Esophagus muscularis mucosa (tissue), 4 donors: ENCODE measurements around the gene TANGO2. TPM values are rescaled to one million over a fixed set of nuclear protein-coding genes. Genes with fewer than 3 reads are reported as not detected.

Source experiments
- DNase-seq: peaks from one replicate; pipeline ENCODE4 v3.0.0-alpha.2; 2017; ENCODE audit errors: extremely low spot score
- H3K27ac ChIP-seq, 4 donors: fragments of 200-600 bp; sonication (generic); replicated peaks in 1 of 4; 1 replicate in 3 of 4; 2 replicates in 1 of 4; pipeline ENCODE4 v1.5.1; 2016 to 2019; ENCODE audit warnings: mild to moderate bottlenecking in 1 of 4
- H3K27me3 ChIP-seq, 4 donors: fragments of 200-600 bp; sonication (generic); one replicate each; pipeline versions ENCODE4 v1.5.1 to v1.6.0; 2016 to 2019
- H3K36me3 ChIP-seq, 4 donors: fragments of 200-600 bp; sonication (generic); one replicate each; pipeline ENCODE4 v1.5.1; 2016 to 2019
- H3K4me1 ChIP-seq, 4 donors: fragments of 200-600 bp; sonication (generic); one replicate each; pipeline ENCODE4 v1.5.1; 2016 to 2019
- H3K4me3 ChIP-seq, 4 donors: fragments of 200-600 bp; sonication (generic); 1 replicate in 2 of 4; 2 replicates in 2 of 4; pipeline ENCODE4 v1.5.1; 2016 to 2019; ENCODE audit warnings: mild to moderate bottlenecking in 4 of 4, moderate library complexity in 1 of 4
- H3K9me3 ChIP-seq, 4 donors: fragments of 200-600 bp; sonication (generic); 1 replicate in 3 of 4; 2 replicates in 1 of 4; pipeline ENCODE4 v1.5.1; 2016 to 2019
- EP300 ChIP-seq: sonication (generic); formaldehyde crosslinking; IDR thresholded peaks from one replicate; pipeline ENCODE4 v1.6.1; 2017; ENCODE audit warnings: antibody characterized with exemption
- POLR2A ChIP-seq: fragments of 450-650 bp; IDR thresholded peaks from one replicate; pipeline ENCODE4 v1.6.1; 2017; ENCODE audit warnings: antibody characterized with exemption, moderate library complexity, mild to moderate bottlenecking, low read depth
- POLR2AphosphoS5 ChIP-seq, 2 donors: sonication (generic); formaldehyde crosslinking; IDR thresholded peaks; one replicate each; pipeline ENCODE4 v1.6.1; 2017; ENCODE audit warnings: antibody characterized with exemption in 2 of 2
- WGBS: methylation state at CpG from one replicate; pipeline ENCODE4 v1.1.5; 2018; 5-methylcytosine and 5-hydroxymethylcytosine counted together
- intact Hi-C: fragments of 100-400 bp; cut with DNase I; formaldehyde crosslinking; loops from one replicate; pipeline ENCODE4 v1.15.1; 2023
- total RNA-seq, 4 donors: library from RNA; depleted of rRNA; stranded (reverse); fragments of >200 nt; gene quantifications; one replicate each; pipeline versions ENCODE4 v1.1.0 to v1.2.1, GENCODE V29; 2016
- TF ChIP-seq, protein P1 (sequence below), 3 experiments: fragments of 200-600 bp in 2 of 3; fragments of 450-650 bp in 1 of 3; sonication (generic) in 2 of 3; IDR thresholded peaks; one replicate each; pipeline ENCODE4 v1.5.1; 2017 to 2019; ENCODE audit warnings: antibody characterized with exemption in 3 of 3, mild to moderate bottlenecking in 2 of 3, moderate library complexity in 1 of 3

TANGO2 gene
- total RNA-seq, 4 donors from 2014 or later = 37.1 to 44.4 (median 42.3) TPM

DNA sequence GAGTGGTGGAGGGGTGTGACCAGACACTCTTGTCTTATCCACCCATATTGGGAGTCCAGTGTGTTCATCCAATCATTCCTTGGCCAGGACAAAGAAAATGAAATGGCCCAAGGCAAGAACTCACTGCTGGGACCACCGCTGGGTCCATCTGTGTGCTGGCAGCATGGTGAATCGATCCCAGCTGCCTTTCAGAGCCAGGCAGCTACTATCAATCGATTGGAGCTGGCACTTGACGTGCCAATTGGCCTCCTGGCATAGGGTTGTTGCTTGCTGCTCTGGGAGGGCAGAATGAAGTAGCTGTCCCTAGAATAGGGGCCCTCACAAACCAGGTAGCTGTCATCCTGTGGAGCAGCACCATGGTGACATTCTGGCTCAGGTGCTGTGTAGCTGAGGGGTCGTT, 2.9 kb upstream of the TANGO2 start:
- no peak for DNase-seq
- Histone ChIP-seq H3K4me1 (peaks cover 41 to 68% (median 54%) of the 10 kb centered on the region in 4 donors), H3K36me3 (no peaks in the 10 kb centered on the region), H3K9me3 (no peaks in the 10 kb centered on the region), H3K27me3 (no peaks in the 10 kb centered on the region), H3K4me3 (no peak overlapping the region), H3K27ac (no peak overlapping the region)
- 89% methylated on average over 3 of the region's 5 CpGs for WGBS
- intact Hi-C loops = loop anchor here (5.0 kb wide), 1 partner anchor 64 kb away; the partner anchor contains the start of gene DGCR8
- TF ChIP-seq EP300 = no peak
- no peak for TF ChIP-seq POLR2AphosphoS5 (IDR thresholded peaks at IDR 0.05)
- no peak for TF ChIP-seq POLR2A
- TF ChIP-seq, protein P1, sequence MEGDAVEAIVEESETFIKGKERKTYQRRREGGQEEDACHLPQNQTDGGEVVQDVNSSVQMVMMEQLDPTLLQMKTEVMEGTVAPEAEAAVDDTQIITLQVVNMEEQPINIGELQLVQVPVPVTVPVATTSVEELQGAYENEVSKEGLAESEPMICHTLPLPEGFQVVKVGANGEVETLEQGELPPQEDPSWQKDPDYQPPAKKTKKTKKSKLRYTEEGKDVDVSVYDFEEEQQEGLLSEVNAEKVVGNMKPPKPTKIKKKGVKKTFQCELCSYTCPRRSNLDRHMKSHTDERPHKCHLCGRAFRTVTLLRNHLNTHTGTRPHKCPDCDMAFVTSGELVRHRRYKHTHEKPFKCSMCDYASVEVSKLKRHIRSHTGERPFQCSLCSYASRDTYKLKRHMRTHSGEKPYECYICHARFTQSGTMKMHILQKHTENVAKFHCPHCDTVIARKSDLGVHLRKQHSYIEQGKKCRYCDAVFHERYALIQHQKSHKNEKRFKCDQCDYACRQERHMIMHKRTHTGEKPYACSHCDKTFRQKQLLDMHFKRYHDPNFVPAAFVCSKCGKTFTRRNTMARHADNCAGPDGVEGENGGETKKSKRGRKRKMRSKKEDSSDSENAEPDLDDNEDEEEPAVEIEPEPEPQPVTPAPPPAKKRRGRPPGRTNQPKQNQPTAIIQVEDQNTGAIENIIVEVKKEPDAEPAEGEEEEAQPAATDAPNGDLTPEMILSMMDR (IDR thresholded peaks at IDR 0.05) = no peak

DNA sequence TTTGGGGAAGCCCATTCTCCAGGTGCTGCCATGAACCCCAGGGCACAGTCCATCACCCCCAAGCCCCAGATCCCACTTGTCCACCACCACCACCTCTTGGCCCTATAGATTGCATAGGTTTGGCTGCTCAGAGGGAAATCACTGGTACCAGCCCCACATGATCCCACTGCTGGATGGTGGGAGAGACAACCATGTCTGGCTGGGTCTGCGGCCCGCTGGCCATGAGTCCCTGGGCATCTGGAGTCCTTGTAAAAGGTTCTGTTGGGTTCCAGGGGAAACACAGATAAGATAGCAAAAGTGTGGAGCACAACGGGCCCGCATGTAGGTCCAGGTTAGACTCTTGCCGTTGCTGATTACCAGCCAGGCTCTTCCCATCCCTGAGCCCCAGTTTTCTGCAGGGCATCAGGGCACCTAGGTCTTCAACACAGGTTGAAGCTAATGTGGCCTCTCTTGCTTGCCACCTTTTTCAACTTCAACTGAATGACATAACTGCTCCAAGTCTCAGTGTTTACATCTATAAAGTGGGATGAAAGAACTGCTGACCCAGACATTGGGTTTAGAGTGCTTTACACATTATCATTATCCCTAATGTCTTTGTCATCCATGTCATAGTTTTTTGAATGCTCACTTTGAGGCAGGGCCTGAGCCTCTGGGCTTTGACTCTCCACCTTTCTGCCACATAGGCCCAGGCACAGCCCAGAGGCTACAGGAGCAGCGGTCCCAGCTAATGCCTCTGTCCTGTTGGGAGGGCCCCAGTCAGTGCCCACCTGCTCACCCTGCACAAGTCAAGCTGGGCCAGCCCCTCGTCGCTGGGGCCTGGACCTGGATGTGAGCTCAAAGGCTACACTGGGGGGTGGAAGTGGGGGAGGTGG, 1.0 kb upstream of the TANGO2 start:
- Histone ChIP-seq H3K9me3 (no peaks in the 10 kb centered on the region), H3K27ac (peak overlapping the region; percentile 65 to 91 (median 88)), H3K36me3 (peaks cover 0 to 11% (median 0%) of the 10 kb centered on the region in 4 donors), H3K27me3 (no peaks in the 10 kb centered on the region), H3K4me1 (peaks cover 41 to 64% (median 48%) of the 10 kb centered on the region in 4 donors), H3K4me3 (peak overlapping the region; percentile 85 to 99 (median 97))
- 85% methylated on average over 7 of the region's 8 CpGs for whole genome bisulfite sequencing
- TF ChIP-seq POLR2AphosphoS5 (IDR thresholded peaks at IDR 0.05) (no peak), EP300 (no peak), POLR2A (no peak)
- TF ChIP-seq, protein P1 (IDR thresholded peaks at IDR 0.05) = no peak
- DNase-seq = no peak
- intact Hi-C loops = loop anchor here (5.0 kb wide), 1 partner anchor 62 kb away; the partner anchor contains the start of gene DGCR8

DNA sequence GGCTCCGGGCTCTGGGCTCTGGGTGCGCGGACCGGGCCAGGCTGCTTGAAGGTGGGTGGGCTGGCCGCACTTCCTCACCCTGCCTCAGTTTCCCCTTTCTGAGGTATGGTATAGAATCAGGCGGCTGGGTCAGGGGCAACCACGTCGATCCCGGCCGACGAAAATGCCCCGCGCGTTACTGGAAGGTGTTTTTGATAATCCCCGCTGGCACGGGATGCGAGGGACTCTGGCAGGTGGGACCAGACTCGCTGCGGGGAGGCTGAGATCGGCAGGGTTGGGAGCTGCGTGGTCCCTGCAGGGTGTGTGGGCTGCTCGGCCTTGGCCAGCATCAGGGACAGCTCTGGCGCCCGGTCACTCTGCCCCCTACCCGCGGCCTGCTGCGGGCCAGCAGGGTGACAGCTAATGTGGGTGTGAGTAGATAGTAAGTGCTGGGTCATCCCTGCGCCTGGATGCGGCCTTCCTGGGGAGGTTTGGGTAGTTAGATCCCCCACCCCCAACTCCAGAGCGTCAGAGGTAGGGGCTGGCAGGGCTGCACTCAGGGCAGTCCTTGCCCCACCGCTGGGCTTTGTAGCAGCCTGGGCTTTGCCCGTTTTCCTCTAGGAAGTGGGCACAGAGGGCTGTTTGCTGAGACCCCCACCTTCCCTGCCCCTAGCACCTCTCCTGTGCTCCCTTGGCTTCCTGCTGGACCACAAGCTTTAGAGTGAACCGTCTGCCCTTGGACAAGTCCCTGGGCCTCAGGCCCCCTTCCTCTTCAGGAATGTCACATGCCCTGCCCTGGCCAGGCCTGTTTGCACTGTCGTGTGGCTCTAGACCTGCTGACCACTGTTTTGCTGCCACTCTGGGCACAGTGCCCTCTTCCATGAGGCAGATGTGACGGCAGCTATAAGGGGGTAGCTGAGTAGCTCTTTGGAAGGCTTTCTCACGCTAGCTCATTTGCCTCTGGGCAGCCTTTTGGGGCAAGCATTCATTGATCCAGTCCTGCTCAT, 579 bp downstream of the TANGO2 start:
- Histone ChIP-seq H3K4me3 (peak overlapping the region; percentile 85 to 99 (median 97)), H3K9me3 (no peaks in the 10 kb centered on the region), H3K27ac (peak overlapping the region; percentile 78 to 91 (median 88)), H3K36me3 (peaks cover 0 to 11% (median under 1%) of the 10 kb centered on the region in 4 donors), H3K27me3 (no peaks in the 10 kb centered on the region), H3K4me1 (peaks cover 31 to 51% (median 43%) of the 10 kb centered on the region in 4 donors)
- TF ChIP-seq POLR2A = peak; percentile 60
- TF ChIP-seq, protein P1 (IDR thresholded peaks at IDR 0.05) = no peak
- TF ChIP-seq POLR2AphosphoS5 (IDR thresholded peaks at IDR 0.05) = peak; percentile 21 to 48
- TF ChIP-seq EP300 = no peak
- WGBS = 4% methylated on average over 21 of the region's 36 CpGs
- intact Hi-C loops = no loop called here
- no peak for DNase-seq

DNA sequence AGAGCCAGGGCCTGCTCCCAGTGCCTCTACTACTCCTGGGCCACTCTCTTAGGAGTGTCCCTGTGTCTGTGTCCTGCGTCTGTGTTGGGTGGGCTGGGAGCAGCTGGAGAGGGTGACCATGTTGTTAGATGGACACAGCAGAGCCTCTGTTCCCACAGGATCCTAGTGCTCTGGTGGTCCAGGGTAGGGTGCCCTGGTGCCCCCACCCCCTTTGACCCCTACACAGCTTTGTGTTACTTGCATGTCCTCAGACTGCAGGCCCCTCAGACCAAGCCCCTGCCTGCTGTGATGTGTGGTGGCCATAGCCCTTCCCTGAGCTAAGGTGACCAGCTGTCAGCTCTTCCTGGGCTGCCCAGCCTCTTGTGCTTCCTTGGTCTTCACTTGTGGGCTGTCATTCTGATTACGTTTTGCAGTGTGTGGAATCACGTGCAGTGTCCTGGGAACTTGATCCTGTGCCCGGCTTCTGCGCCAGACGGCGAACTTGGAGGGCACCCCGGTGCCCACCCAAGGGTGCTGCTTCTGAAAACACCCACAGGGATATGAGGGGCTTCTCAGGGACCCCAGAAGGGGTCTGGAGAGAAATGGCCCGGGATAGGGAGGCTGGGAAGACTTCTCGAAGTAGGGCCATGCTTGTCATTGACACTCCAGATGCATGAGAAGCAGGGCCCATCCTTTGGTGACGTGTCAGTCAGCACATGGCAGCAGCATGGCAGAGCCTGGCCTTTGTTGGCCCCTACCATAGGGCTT, 1.5 kb downstream of the TANGO2 start:
- H3K27me3 ChIP-seq = no peaks in the 10 kb centered on the region
- H3K4me3 ChIP-seq = peak overlapping the region; percentile 85 to 99 (median 97)
- DNase-seq = no peak
- H3K36me3 ChIP-seq = peaks cover 0 to 11% (median 4%) of the 10 kb centered on the region in 4 donors
- 95% methylated on average over 9 of the region's 11 CpGs for WGBS
- H3K9me3 ChIP-seq = no peaks in the 10 kb centered on the region
- H3K27ac ChIP-seq = peak overlapping the region; percentile 78 to 91 (median 88)
- H3K4me1 ChIP-seq = peaks cover 28 to 47% (median 38%) of the 10 kb centered on the region in 4 donors
- intact Hi-C loops = no loop called here
- TF ChIP-seq POLR2AphosphoS5 (IDR thresholded peaks at IDR 0.05) (no peak), POLR2A (no peak), EP300 (no peak)
- TF ChIP-seq, protein P1 (IDR thresholded peaks at IDR 0.05) = no peak
